ENCODE results near the gene ACSL1. TPM values are rescaled to one million over a fixed set of nuclear protein-coding genes. Genes with fewer than 3 reads are reported as not detected.

ACSL1 gene
- total RNA-seq, 1 experiment from 2014 or later = 3.5 TPM

- no peak overlapping the region for H3K4ac ChIP-seq (ENCODE audit: low read depth, low read length)
- no peaks in the 10 kb centered on the region for H4K20me1 ChIP-seq (ENCODE audit: control insufficient read depth, insufficient read depth, insufficient read length)
- no peak overlapping the region for H3K4me3 Mint-ChIP-seq
- no peak overlapping the region for H3T11ph ChIP-seq (ENCODE audit: low read length)
- no peak overlapping the region for H2BK20ac ChIP-seq (ENCODE audit: low read depth, low read length, poor library complexity, severe bottlenecking)
- H4K5ac ChIP-seq (ENCODE audit: insufficient read length, low read depth, low read length) = no peak overlapping the region
- no peak overlapping the region for H4K8ac ChIP-seq (replicated peaks; ENCODE audit: insufficient read length, low read depth, low read length)
- no peak overlapping the region for H2BK120ac ChIP-seq (ENCODE audit: low read depth, low read length, poor library complexity, severe bottlenecking)
- H3K79me1 ChIP-seq (ENCODE audit: insufficient read depth, low read depth, low read length, poor library complexity, severe bottlenecking) = no peaks in the 10 kb centered on the region
- no CpG with 5 or more reads among the region's 8 CpGs for WGBS (ENCODE audit: extremely low coverage, insufficient read length, low lambda C conversion rate)
- H3K4me1 ChIP-seq (ENCODE audit: insufficient read depth, low read length) = no peaks in the 10 kb centered on the region
- TF ChIP-seq, protein P1, sequence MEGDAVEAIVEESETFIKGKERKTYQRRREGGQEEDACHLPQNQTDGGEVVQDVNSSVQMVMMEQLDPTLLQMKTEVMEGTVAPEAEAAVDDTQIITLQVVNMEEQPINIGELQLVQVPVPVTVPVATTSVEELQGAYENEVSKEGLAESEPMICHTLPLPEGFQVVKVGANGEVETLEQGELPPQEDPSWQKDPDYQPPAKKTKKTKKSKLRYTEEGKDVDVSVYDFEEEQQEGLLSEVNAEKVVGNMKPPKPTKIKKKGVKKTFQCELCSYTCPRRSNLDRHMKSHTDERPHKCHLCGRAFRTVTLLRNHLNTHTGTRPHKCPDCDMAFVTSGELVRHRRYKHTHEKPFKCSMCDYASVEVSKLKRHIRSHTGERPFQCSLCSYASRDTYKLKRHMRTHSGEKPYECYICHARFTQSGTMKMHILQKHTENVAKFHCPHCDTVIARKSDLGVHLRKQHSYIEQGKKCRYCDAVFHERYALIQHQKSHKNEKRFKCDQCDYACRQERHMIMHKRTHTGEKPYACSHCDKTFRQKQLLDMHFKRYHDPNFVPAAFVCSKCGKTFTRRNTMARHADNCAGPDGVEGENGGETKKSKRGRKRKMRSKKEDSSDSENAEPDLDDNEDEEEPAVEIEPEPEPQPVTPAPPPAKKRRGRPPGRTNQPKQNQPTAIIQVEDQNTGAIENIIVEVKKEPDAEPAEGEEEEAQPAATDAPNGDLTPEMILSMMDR (conservative IDR thresholded peaks at IDR 0.05) = no peak
- H3K4me1 Mint-ChIP-seq = peaks cover 25 to 28% of the 10 kb centered on the region in 2 experiments
- H2BK5ac ChIP-seq (ENCODE audit: insufficient read length, low read length) = no peak overlapping the region
- H3K56ac ChIP-seq (ENCODE audit: insufficient read length, low read depth, low read length) = no peak overlapping the region
- H3K27ac Mint-ChIP-seq = no peak overlapping the region
- no peak overlapping the region for H3K9ac ChIP-seq (ENCODE audit: extremely low read depth, insufficient read length, low read length)
- no peak overlapping the region for H3K27ac ChIP-seq (ENCODE audit: insufficient read length, low read depth, low read length)
- no peak overlapping the region for H3K4me2 ChIP-seq (ENCODE audit: insufficient read depth, insufficient read length, low read length)
- no peaks in the 10 kb centered on the region for H3K27me3 ChIP-seq (ENCODE audit: insufficient read depth, low read length)
- no peak overlapping the region for H3K23ac ChIP-seq (ENCODE audit: insufficient read length, low read depth, low read length)
- H3K18ac ChIP-seq (ENCODE audit: insufficient read length, low read depth, low read length) = no peak overlapping the region
- no peaks in the 10 kb centered on the region for H3K9me3 ChIP-seq (ENCODE audit: control insufficient read depth, low read depth, low read length)
- no peak for DNase-seq
- H2AFZ ChIP-seq (ENCODE audit: low read length) = no peak overlapping the region
- H3K9me3 Mint-ChIP-seq = no peaks in the 10 kb centered on the region
- no peak overlapping the region for H2BK12ac ChIP-seq (ENCODE audit: insufficient read length, low read depth, low read length)
- no peak overlapping the region for H2AK5ac ChIP-seq (ENCODE audit: insufficient read length, low read length)
- no peaks in the 10 kb centered on the region for H3K36me3 Mint-ChIP-seq (ENCODE audit: insufficient read depth in 1 of 3, low read depth in 3 of 3)
- H3K23me2 ChIP-seq (ENCODE audit: insufficient read length, low read depth, low read length, poor library complexity, severe bottlenecking) = no peaks in the 10 kb centered on the region
- H3K14ac ChIP-seq (ENCODE audit: insufficient read depth, low read length) = no peak overlapping the region
- H4K91ac ChIP-seq (ENCODE audit: insufficient read length, low read depth, low read length) = no peak overlapping the region
- no peaks in the 10 kb centered on the region; the same call in 1 of the 2 replicates for H3K79me2 ChIP-seq (ENCODE audit: insufficient read depth, low read length)
- H3K27me3 Mint-ChIP-seq (ENCODE audit: low read depth) = peaks cover 19% of the 10 kb centered on the region
- H2BK15ac ChIP-seq (ENCODE audit: low read depth, low read length) = no peak overlapping the region
Measured at GRCh38 chr4:184812651-184813181, 13.1 kb downstream of the ACSL1 start.
